ENCODE results near the gene MINDY2.

The MINDY2 gene

GRCh38 chr15:58742022-58742813 is 28.9 kb upstream of the MINDY2 start:
- DNase-seq (ENCODE audit: low spot score), result no peak
- in situ Hi-C loops (cut with MboI; ENCODE audit: low sequenced_read_pairs, unreplicated experiment), result no loop called here
- TF ChIP-seq, protein P1, sequence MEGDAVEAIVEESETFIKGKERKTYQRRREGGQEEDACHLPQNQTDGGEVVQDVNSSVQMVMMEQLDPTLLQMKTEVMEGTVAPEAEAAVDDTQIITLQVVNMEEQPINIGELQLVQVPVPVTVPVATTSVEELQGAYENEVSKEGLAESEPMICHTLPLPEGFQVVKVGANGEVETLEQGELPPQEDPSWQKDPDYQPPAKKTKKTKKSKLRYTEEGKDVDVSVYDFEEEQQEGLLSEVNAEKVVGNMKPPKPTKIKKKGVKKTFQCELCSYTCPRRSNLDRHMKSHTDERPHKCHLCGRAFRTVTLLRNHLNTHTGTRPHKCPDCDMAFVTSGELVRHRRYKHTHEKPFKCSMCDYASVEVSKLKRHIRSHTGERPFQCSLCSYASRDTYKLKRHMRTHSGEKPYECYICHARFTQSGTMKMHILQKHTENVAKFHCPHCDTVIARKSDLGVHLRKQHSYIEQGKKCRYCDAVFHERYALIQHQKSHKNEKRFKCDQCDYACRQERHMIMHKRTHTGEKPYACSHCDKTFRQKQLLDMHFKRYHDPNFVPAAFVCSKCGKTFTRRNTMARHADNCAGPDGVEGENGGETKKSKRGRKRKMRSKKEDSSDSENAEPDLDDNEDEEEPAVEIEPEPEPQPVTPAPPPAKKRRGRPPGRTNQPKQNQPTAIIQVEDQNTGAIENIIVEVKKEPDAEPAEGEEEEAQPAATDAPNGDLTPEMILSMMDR (IDR thresholded peaks at IDR 0.05; ENCODE audit: borderline replicate concordance, control extremely low read depth, extremely low read depth, insufficient read depth, missing control alignments), result no peak

DNA sequence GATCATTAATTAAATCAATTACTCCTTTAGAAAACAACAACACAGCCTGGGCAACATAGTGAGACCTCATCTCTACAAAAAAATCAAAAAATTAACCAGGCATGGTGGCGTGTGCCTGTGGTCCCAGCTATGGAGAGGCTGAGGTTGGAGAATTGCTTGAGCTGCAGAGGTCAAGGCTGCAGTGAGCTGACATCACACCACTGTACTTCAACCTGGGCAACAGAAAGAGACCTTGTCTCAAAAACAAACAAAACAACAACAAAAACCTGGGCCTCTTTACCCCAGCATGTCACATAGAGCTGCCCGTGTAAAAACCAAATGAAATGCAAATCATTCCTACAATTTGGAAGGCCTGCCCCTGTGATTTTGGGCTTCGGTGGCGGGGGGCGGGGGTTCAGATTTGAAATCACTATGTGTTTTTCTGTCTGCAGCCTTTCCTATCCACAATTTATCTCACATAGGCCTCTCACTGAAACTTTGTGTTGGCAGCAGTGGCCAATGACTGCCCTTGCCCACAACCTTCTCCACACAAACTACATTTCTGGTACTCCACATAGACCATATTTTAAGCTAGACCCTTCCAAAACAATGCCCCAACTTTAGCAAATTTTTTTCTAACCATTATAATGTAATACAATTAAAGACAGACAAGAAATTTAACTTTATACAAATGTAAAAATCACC is 28.1 kb upstream of the MINDY2 start:
- TF ChIP-seq, protein P1 (IDR thresholded peaks at IDR 0.05; ENCODE audit: borderline replicate concordance, control extremely low read depth, extremely low read depth, insufficient read depth, missing control alignments), result no peak
- no peak for DNase-seq (ENCODE audit: low spot score)
- in situ Hi-C loops (cut with MboI; ENCODE audit: low sequenced_read_pairs, unreplicated experiment), result no loop called here

DNA sequence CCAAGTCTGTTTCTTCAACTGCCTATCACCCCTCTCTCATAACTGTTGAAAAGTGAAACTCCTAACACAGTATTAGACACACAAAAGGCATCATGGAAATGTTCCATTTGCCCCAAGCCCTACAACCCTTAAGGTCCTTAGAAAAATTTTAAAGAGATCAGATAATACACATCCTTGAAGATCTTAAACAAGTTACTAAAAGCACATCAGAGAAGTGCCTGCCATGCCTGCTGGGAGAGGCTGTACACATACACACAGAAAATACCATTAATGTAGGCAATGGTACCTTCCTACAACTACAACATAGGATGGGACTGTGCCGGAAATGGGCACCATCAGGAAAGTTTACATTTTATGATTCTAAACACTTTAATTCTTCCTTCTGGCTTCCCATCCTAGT is 24.9 kb upstream of the MINDY2 start:
- DNase-seq (ENCODE audit: low spot score), result no peak
- in situ Hi-C loops (cut with MboI; ENCODE audit: low sequenced_read_pairs, unreplicated experiment), result no loop called here
- TF ChIP-seq, protein P1 (IDR thresholded peaks at IDR 0.05; ENCODE audit: borderline replicate concordance, control extremely low read depth, extremely low read depth, insufficient read depth, missing control alignments), result no peak

GRCh38 chr15:58748040-58748851 is 22.9 kb upstream of the MINDY2 start:
- DNase-seq (ENCODE audit: low spot score), result peak; percentile 31
- in situ Hi-C loops (cut with MboI; ENCODE audit: low sequenced_read_pairs, unreplicated experiment), result no loop called here
- TF ChIP-seq, protein P1 (IDR thresholded peaks at IDR 0.05; ENCODE audit: borderline replicate concordance, control extremely low read depth, extremely low read depth, insufficient read depth, missing control alignments), result no peak

DNA sequence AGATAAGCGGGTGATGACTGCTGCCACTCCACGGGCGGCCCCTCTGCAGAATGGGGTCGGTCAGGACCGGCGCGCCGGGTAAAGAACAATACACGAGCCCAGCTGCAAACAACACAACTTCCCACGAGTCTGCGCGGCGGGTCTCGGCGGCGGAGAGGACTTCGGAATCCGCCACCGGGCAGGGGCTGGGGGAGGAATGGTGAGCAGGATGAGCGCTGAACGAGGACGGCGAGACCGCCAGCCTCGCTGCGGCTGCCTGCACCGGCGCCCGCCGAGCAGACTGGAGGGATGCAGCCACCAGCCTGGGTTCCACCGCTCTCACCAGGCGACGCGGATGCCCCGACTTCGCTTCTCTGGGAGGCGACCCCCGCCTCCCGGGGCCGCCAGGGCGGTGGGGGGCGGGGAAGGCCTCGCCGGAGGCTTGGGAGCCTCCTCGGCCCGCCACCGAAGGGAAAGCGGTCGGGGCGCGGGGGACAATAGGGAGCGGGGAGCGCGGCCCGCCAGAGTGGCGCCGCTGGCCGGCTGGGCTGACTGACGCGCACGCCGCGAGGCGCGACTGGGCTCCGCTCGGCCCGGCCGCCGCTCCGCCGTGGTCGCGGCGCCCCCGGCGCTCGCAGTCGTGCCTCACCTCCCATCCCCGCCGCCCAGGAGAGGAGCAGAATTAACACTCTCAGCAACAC is 22.1 kb upstream of the MINDY2 start:
- DNase-seq (ENCODE audit: low spot score), result peak; percentile 44
- TF ChIP-seq, protein P1 (IDR thresholded peaks at IDR 0.05; ENCODE audit: borderline replicate concordance, control extremely low read depth, extremely low read depth, insufficient read depth, missing control alignments), result no peak
- in situ Hi-C loops (cut with MboI; ENCODE audit: low sequenced_read_pairs, unreplicated experiment), result no loop called here
